Endothelial cell of umbilical vein (primary cell): ENCODE data around the gene PRR36. TPM values are rescaled to one million over a fixed set of nuclear protein-coding genes. Genes with fewer than 3 reads are reported as not detected.

Experiments used
- BruUV-seq: library from RNA; stranded (reverse); fragments of 400-500 nt; replicated peaks from 2 replicates; lab custom pipeline; 2021; lab: Mats Ljungman, UMichigan
- CTCF ChIA-PET: fragments of 300-600, 350-600 bp; sonication (Branson Sonifier 250); formaldehyde crosslinking; loops from one replicate; lab custom pipeline; 2021; ENCODE audit warnings: antibody characterized with exemption, inconsistent platforms; lab: Charles Lee
- POLR2A ChIA-PET: fragments of 300-600, 350-600 bp; sonication (Branson Sonifier 250); formaldehyde crosslinking; loops from one replicate; lab custom pipeline; 2021; ENCODE audit warnings: antibody characterized with exemption, inconsistent platforms; lab: Charles Lee
- DNase-seq: peaks from one replicate; pipeline ENCODE4 v3.0.0-alpha.2; 2011; ENCODE audit warnings: low read depth, low spot score
- FAIRE-seq: peaks from 2 replicates; lab custom pipeline; 2011; peaks lifted over from hg19 to GRCh38; lab: Jason Lieb, UNC
- H2AFZ ChIP-seq: 2 replicates; pipeline ENCODE4 v1.6.0; 2012; ENCODE audit warnings: low read depth, low read length, control low read depth, inconsistent platforms
- H3K27ac ChIP-seq: 2 replicates; pipeline ENCODE4 v1.5.1; 2011; ENCODE audit warnings: low read depth, mild to moderate bottlenecking, control low read depth, low read length, moderate library complexity; ENCODE audit not compliant: insufficient read depth
- H3K27me3 ChIP-seq, 2 experiments: 2 replicates each; pipeline versions ENCODE4 v1.6.0 to v1.6.1; 2011; ENCODE audit warnings: low read length in 2 of 2, mixed read lengths in 1 of 2; ENCODE audit not compliant: control insufficient read depth in 2 of 2, insufficient read depth in 2 of 2
- H3K36me3 ChIP-seq, 2 experiments: 2 replicates in 1 of 2; 3 replicates in 1 of 2; pipeline ENCODE4 v1.5.1; 2011; ENCODE audit warnings: low read length in 2 of 2, mild to moderate bottlenecking in 1 of 2, moderate library complexity in 1 of 2; ENCODE audit not compliant: control insufficient read depth in 2 of 2, insufficient read depth in 2 of 2; ENCODE audit errors: extremely low read depth in 1 of 2
- H3K4me1 ChIP-seq: 3 replicates; pipeline ENCODE4 v1.5.1; 2011; ENCODE audit warnings: mild to moderate bottlenecking, low read length; ENCODE audit not compliant: control insufficient read depth, insufficient read depth; ENCODE audit errors: extremely low read depth
- H3K4me2 ChIP-seq: 2 replicates; pipeline ENCODE4 v1.6.1; 2011; ENCODE audit warnings: low read length, control low read depth, mixed read lengths; ENCODE audit not compliant: insufficient read depth
- H3K4me3 ChIP-seq, 3 experiments: fragments of 200-600 bp in 1 of 3; sonication (generic), shearing (Covaris generic) in 1 of 3; replicated peaks in 1 of 3; 2 replicates each; pipeline ENCODE4 v1.5.1; 2011 to 2016; ENCODE audit warnings: control low read depth in 3 of 3, low read length in 3 of 3, mild to moderate bottlenecking in 2 of 3, inconsistent platforms in 1 of 3, low read depth in 1 of 3, moderate library complexity in 1 of 3; ENCODE audit not compliant: insufficient read depth in 1 of 3
- H3K79me2 ChIP-seq: 2 replicates; pipeline ENCODE4 v1.6.0; 2012; ENCODE audit warnings: low read length, inconsistent platforms; ENCODE audit not compliant: control insufficient read depth, insufficient read depth
- H3K9ac ChIP-seq: replicated peaks from 2 replicates; pipeline ENCODE3; 2011; ENCODE audit warnings: low read length, control low read depth; ENCODE audit not compliant: insufficient read depth; ENCODE audit errors: extremely low read depth
- H3K9me1 ChIP-seq: replicated peaks from 3 replicates; pipeline ENCODE4 v1.6.0; 2011; ENCODE audit warnings: mild to moderate bottlenecking, low read length; ENCODE audit not compliant: control insufficient read depth, insufficient read depth; ENCODE audit errors: extremely low read depth
- H3K9me3 ChIP-seq: replicated peaks from 2 replicates; pipeline ENCODE4 v1.5.1; 2012; ENCODE audit warnings: low read length, inconsistent platforms; ENCODE audit not compliant: control insufficient read depth, insufficient read depth
- H4K20me1 ChIP-seq: replicated peaks from 2 replicates; pipeline ENCODE3; 2011; ENCODE audit warnings: mild to moderate bottlenecking, low read length; ENCODE audit not compliant: control insufficient read depth, insufficient read depth; ENCODE audit errors: extremely low read depth
- CTCF ChIP-seq, 2 donors: IDR thresholded peaks; 1 replicate in 1 of 2; 2 replicates in 1 of 2; pipeline ENCODE4 v1.5.1; 2011; ENCODE audit warnings: low read length in 2 of 2, mild to moderate bottlenecking in 2 of 2, moderate library complexity in 2 of 2, control low read depth in 1 of 2, inconsistent platforms in 1 of 2, low read depth in 1 of 2; ENCODE audit not compliant: insufficient read depth in 1 of 2; ENCODE audit errors: extremely low read depth in 1 of 2
- EZH2 ChIP-seq: IDR thresholded peaks from 2 replicates; pipeline ENCODE4 v1.6.1; 2012; ENCODE audit warnings: borderline replicate concordance, low read depth, mild to moderate bottlenecking, moderate library complexity, low read length, inconsistent platforms; ENCODE audit not compliant: severe bottlenecking
- FOS ChIP-seq: IDR thresholded peaks from 2 replicates; pipeline ENCODE4 v1.6.1; 2011; ENCODE audit warnings: mild to moderate bottlenecking, low read length, moderate library complexity, borderline replicate concordance; ENCODE audit not compliant: insufficient read depth
- GATA2 ChIP-seq: IDR thresholded peaks from 2 replicates; pipeline ENCODE4 v1.7.0; 2011; ENCODE audit warnings: low read depth, mild to moderate bottlenecking, moderate library complexity, mixed read lengths, low read length; ENCODE audit not compliant: insufficient read length, insufficient read depth
- MAX ChIP-seq: IDR thresholded peaks from 2 replicates; pipeline ENCODE4 v1.6.1; 2011; ENCODE audit not compliant: insufficient read depth, insufficient read length
- POLR2A ChIP-seq: IDR thresholded peaks from 2 replicates; pipeline ENCODE4 v1.6.1; 2012; ENCODE audit warnings: low read depth, mild to moderate bottlenecking, control low read depth, low read length
- POLR2AphosphoS5 ChIP-seq: IDR thresholded peaks from 2 replicates; pipeline ENCODE4 v1.6.1; 2012; ENCODE audit warnings: low read depth, mild to moderate bottlenecking, control low read depth, low read length, moderate library complexity; ENCODE audit not compliant: insufficient read depth
- dilution Hi-C: fragments of 300-500 bp; cut with MboI; formaldehyde crosslinking; loops from one replicate; pipeline ENCODE4 v1.15.0; 2019; ENCODE audit warnings: low sequenced_read_pairs; ENCODE audit not compliant: extremely low pct_ligation_motif_present
- intact Hi-C: fragments of 100-400 bp; cut with micrococcal nuclease; formaldehyde crosslinking; loops from one replicate; pipeline ENCODE4 v1.10.0; 2022
- polyA plus RNA-seq, 4 experiments: library from polyadenylated mRNA; depleted of rRNA in 3 of 4; stranded (reverse) in 3 of 4; unstranded in 1 of 4; fragments of >200 nt; gene quantifications; 2 replicates each; pipeline versions ENCODE4 v1.2.1 to v1.2.3, GENCODE V29; 2011 to 2012; ENCODE audit warnings: missing spikeins in 1 of 4
- total RNA-seq: library from RNA; stranded (reverse); gene quantifications from 2 replicates; pipeline ENCODE4 v1.2.3, GENCODE V29; 2021

The PRR36 gene
- total and polyA plus RNA-seq, 2 donors (not counting 3 experiments of a cell fraction or from before 2014, with no cell fraction given) = not detected

- H3K36me3 ChIP-seq = peaks cover 0 to 23% of the 10 kb centered on the region in 2 experiments
- DNase-seq = no peak
- no peak overlapping the region for H3K4me3 ChIP-seq
- H3K4me1 ChIP-seq = peaks cover 8% of the 10 kb centered on the region
- POLR2A ChIA-PET = interaction anchor here (0.6 to 0.7 kb wide), 2 partner anchors 12 to 616 kb away, joined by 3 read pairs; no protein-coding TSS in a partner anchor
- H3K9ac ChIP-seq = no peak overlapping the region
- H2AFZ ChIP-seq = no peak overlapping the region
- H3K9me3 ChIP-seq = no peaks in the 10 kb centered on the region
- H3K4me2 ChIP-seq = no peak overlapping the region
- H3K27ac ChIP-seq = no peak overlapping the region
- BruUV-seq = no TSS peak
- dilution Hi-C loops = no loop called here
- TF ChIP-seq FOS (no peak), POLR2AphosphoS5 (no peak), POLR2A (no peak), CTCF (IDR thresholded peaks at IDR 0.05; ENCODE audit: extremely low read depth in 1 of 2, insufficient read depth in 1 of 2, low read depth in 1 of 2, low read length in 2 of 2) (no peak), MAX (no peak), GATA2 (no peak), EZH2 (no peak)
- intact Hi-C loops = no loop called here
- no peak for FAIRE-seq
- peaks cover 28% of the 10 kb centered on the region for H3K79me2 ChIP-seq
- CTCF ChIA-PET = no interaction called here
- no peaks in the 10 kb centered on the region for H3K27me3 ChIP-seq
- no peaks in the 10 kb centered on the region for H4K20me1 ChIP-seq
- H3K9me1 ChIP-seq = no peaks in the 10 kb centered on the region
Measured at GRCh38 chr19:7908078-7908699, 34.0 kb upstream of the PRR36 start.
